Spleen (tissue), 11 donors: ENCODE results near the gene ACSF3. TPM values are rescaled to one million over a fixed set of nuclear protein-coding genes. Genes with fewer than 3 reads are reported as not detected.

Experiments
- DNase-seq: peaks from one replicate; pipeline ENCODE4 v3.0.0-alpha.2; 2020
- H3K27ac ChIP-seq, 8 donors: fragments of 200-600 bp; sonication (generic) in 7 of 8; 1 replicate in 4 of 8; 2 replicates in 4 of 8; pipeline versions ENCODE4 v1.5.0 to v1.8.0; 2016 to 2021; ENCODE audit warnings: inconsistent platforms in 4 of 8, mild to moderate bottlenecking in 4 of 8, moderate library complexity in 1 of 8
- H3K27me3 ChIP-seq, 7 donors: fragments of 200-600 bp; sonication (generic) in 6 of 7; replicated peaks in 1 of 7; 1 replicate in 4 of 7; 2 replicates in 3 of 7; pipeline versions ENCODE4 v1.5.0 to v1.8.0; 2016 to 2021; ENCODE audit warnings: inconsistent platforms in 3 of 7, mild to moderate bottlenecking in 1 of 7
- H3K36me3 ChIP-seq, 6 donors: fragments of 200-600 bp; sonication (generic) in 5 of 6; 1 replicate in 4 of 6; 2 replicates in 2 of 6; pipeline versions ENCODE4 v1.5.0 to v1.8.0; 2016 to 2021; ENCODE audit warnings: inconsistent platforms in 2 of 6
- H3K4me1 ChIP-seq, 6 donors: fragments of 200-600 bp; sonication (generic) in 5 of 6; 1 replicate in 3 of 6; 2 replicates in 3 of 6; pipeline versions ENCODE4 v1.5.0 to v1.8.0; 2016 to 2021; ENCODE audit warnings: inconsistent platforms in 3 of 6
- H3K4me3 ChIP-seq, 8 donors: fragments of 200-600 bp; sonication (generic) in 7 of 8; 1 replicate in 4 of 8; 2 replicates in 4 of 8; pipeline versions ENCODE4 v1.5.0 to v1.8.0; 2016 to 2021; ENCODE audit warnings: inconsistent platforms in 4 of 8, mild to moderate bottlenecking in 4 of 8, moderate library complexity in 2 of 8
- H3K9me3 ChIP-seq, 8 donors: fragments of 200-600 bp; sonication (generic) in 7 of 8; 1 replicate in 4 of 8; 2 replicates in 4 of 8; pipeline versions ENCODE4 v1.5.0 to v1.8.0; 2016 to 2021; ENCODE audit warnings: inconsistent platforms in 4 of 8
- CTCF ChIP-seq, 11 experiments: fragments of 200-600 bp in 7 of 11; fragments of 450-650 bp in 4 of 11; sonication (generic) in 4 of 11; IDR thresholded peaks in 8 of 11; conservative IDR thresholded peaks in 3 of 11; 1 replicate in 7 of 11; 2 replicates in 4 of 11; pipeline versions ENCODE4 v1.4.0 to v1.8.0; 2016 to 2021; ENCODE audit warnings: antibody characterized with exemption in 11 of 11, inconsistent platforms in 4 of 11, mild to moderate bottlenecking in 1 of 11
- POLR2A ChIP-seq, 3 donors: fragments of 450-650 bp; IDR thresholded peaks; one replicate each; pipeline ENCODE4 v1.5.1; 2017; ENCODE audit warnings: antibody characterized with exemption in 3 of 3, mild to moderate bottlenecking in 1 of 3
- POLR2AphosphoS5 ChIP-seq, 3 donors: sonication (generic); formaldehyde crosslinking; IDR thresholded peaks; one replicate each; pipeline ENCODE4 v1.5.1; 2017; ENCODE audit warnings: antibody characterized with exemption in 3 of 3
- WGBS, 5 donors: extraction: QIAGEN DNeasy Blood & Tissue Kit in 3 of 5; methylation state at CpG; one replicate each; pipeline versions ENCODE4 v1.1.5 to v1.1.7; 2013 to 2018; 5-methylcytosine and 5-hydroxymethylcytosine counted together
- intact Hi-C: fragments of 100-400 bp; cut with DNase I; formaldehyde crosslinking; loops from one replicate; pipeline ENCODE4 v1.15.0; 2023; ENCODE audit warnings: low total_unique reads
- polyA plus RNA-seq, 3 donors: library from polyadenylated mRNA; stranded (reverse); fragments of 200-250 nt; gene quantifications; one replicate each; pipeline ENCODE4 v1.2.1, GENCODE V29; 2013
- total RNA-seq, 7 donors: library from RNA; depleted of rRNA in 3 of 7; stranded (reverse); fragments of >200 nt in 3 of 7; fragmentation: NEBNext Ultra II Directional in 4 of 7; extraction: Animal tissue kit (Norgen Biotek cat#: 25700) in 4 of 7; gene quantifications; one replicate each; pipeline versions ENCODE4 v1.1.0 to v1.2.1, GENCODE V29; 2016 to 2021
- donor health status: healthy with polysubstance abuse.
- donor health status: DM: no; HTN: no; CAD: no; lungs with moderate emphysema.
- donor health status: DM: no; HTN: no; CAD: no.
- donor health status: Bipolar disorder and iron deficiency.
- donor health status: healthy.
- donor health status: DM: no; HTN: no; CAD: no.
- donor health status: DM: yes; HTN: yes; CAD: no.

The ACSF3 gene
- total and polyA plus RNA-seq, 10 donors: 35.4 to 68.1 (median 49.1) TPM

GRCh38 chr16:89145406-89146161 lies 51.9 kb downstream of the ACSF3 start:
- Histone ChIP-seq H3K4me1 (no peaks in the 10 kb centered on the region), H3K36me3 (peaks cover 4 to 99% (median 60%) of the 10 kb centered on the region in 6 donors), H3K27ac (no peak overlapping the region), H3K4me3 (no peak overlapping the region), H3K9me3 (peaks cover 0 to 20% (median 16%) of the 10 kb centered on the region in 8 donors), H3K27me3 (no peaks in the 10 kb centered on the region)
- peak; percentile 61 for DNase-seq
- WGBS, 5 donors: 95 to 97% (median 96%) methylated on average over 6 to 25 of the region's 25 CpGs
- no peak for TF ChIP-seq POLR2A (IDR thresholded peaks at IDR 0.05)
- TF ChIP-seq CTCF (IDR thresholded peaks at IDR 0.05 in 8 of 11, conservative IDR thresholded peaks at IDR 0.05 in 3 of 11): no peak
- peak in 1 of 3 donors; percentile 44 for TF ChIP-seq POLR2AphosphoS5 (IDR thresholded peaks at IDR 0.05)
- intact Hi-C loops: no loop called here

GRCh38 chr16:89146211-89147005 lies 52.8 kb downstream of the ACSF3 start:
- Histone ChIP-seq H3K9me3 (peaks cover 0 to 20% (median 16%) of the 10 kb centered on the region in 8 donors), H3K27me3 (no peaks in the 10 kb centered on the region), H3K36me3 (peaks cover 4 to 99% (median 59%) of the 10 kb centered on the region in 6 donors), H3K4me1 (no peaks in the 10 kb centered on the region), H3K27ac (no peak overlapping the region), H3K4me3 (no peak overlapping the region)
- TF ChIP-seq POLR2A (IDR thresholded peaks at IDR 0.05) (no peak), POLR2AphosphoS5 (IDR thresholded peaks at IDR 0.05) (peak in 2 of 3 donors; percentile 15 to 42)
- DNase-seq: peak; percentile 58
- WGBS, 5 donors: 91 to 98% (median 95%) methylated on average over 12 to 21 of the region's 21 CpGs
- intact Hi-C loops: no loop called here

GRCh38 chr16:89147085-89147817 lies 53.6 kb downstream of the ACSF3 start:
- 77 to 86% (median 82%) methylated on average over 7 to 10 of the region's 11 CpGs for WGBS, 5 donors
- DNase-seq: peak; percentile 12

More at GRCh38 chr16:89147085-89147817, 53.6 kb downstream of the ACSF3 start:
- Histone ChIP-seq H3K27me3 (no peaks in the 10 kb centered on the region), H3K4me1 (no peaks in the 10 kb centered on the region), H3K36me3 (peaks cover 4 to 99% (median 55%) of the 10 kb centered on the region in 6 donors), H3K9me3 (peaks cover 0 to 20% (median 16%) of the 10 kb centered on the region in 8 donors), H3K4me3 (no peak overlapping the region), H3K27ac (no peak overlapping the region)
- intact Hi-C loops: no loop called here
- TF ChIP-seq POLR2A (IDR thresholded peaks at IDR 0.05): no peak
- no peak for TF ChIP-seq CTCF (IDR thresholded peaks at IDR 0.05 in 8 of 11, conservative IDR thresholded peaks at IDR 0.05 in 3 of 11)
- TF ChIP-seq POLR2AphosphoS5 (IDR thresholded peaks at IDR 0.05): no peak
